ENCODE measurements around the gene LMO1. TPM values are rescaled to one million over a fixed set of nuclear protein-coding genes. Genes with fewer than 3 reads are reported as not detected.

LMO1 gene
- total and polyA plus RNA-seq, 9 of the 15 experiments (the other 6 are each of a cell fraction or from before 2014, with no cell fraction given), result not detected

DNA sequence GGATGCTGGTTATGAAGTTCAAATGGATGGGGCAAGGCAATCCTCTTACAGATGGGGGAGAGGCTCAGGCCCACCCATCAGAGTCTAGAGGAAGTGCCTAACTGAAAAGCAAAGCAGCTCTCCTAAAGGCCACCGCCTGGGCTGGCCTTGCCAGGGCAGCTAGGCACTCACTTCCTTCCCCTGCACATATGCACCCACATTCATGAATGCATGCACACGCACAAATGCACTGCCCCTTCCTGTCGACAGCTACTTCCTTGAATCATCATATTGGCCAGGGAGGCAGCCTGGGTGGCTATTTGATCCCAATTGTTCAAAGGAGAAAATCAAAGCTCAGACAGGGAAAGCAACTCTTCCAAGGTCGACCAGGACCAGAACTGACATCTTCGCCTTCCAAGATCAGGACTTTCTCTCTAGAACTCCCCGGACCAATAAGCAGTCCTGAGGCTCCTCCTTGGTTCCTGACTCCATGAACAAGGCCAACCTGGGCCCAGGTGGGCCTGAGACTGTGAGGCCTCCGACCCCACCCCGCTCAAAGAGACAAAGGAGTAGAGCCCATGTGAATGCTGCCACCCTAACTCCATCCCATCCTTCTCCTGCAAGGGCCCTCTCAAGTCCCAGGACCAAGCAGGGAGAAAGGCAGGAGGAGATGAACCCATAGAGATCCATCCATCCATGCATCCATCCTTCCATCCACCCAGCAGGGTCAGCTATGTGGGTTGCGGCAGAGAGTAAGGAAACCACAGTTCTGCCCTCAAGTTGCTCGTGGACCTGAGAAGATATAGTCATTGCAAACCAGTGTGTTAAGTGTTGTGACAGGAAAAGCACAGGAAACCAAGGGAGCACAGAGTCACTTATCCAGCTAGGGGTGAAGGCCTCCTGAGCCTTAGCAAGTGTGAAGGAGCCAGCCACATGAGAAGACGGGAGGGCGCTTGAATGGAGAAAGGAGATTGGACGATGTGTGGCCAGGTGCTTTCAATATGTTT is 35.4 kb upstream of the LMO1 start:
- intact Hi-C loops (cut with micrococcal nuclease) (no loop called here), in situ Hi-C loops (cut with MboI) (no loop called here)
- Histone ChIP-seq H2AFZ (ENCODE audit: low read depth, low read length) (no peak overlapping the region), H3K27ac (ENCODE audit: extremely low read depth, low read depth, low read length) (no peak overlapping the region), H3K27me3 (ENCODE audit: control insufficient read depth in 2 of 2, insufficient read depth in 2 of 2, low read length in 2 of 2) (peaks cover 3 to 45% of the 10 kb centered on the region in 2 experiments; a peak in 3 of 5 replicates), H3K79me2 (ENCODE audit: control insufficient read depth, insufficient read depth, low read length) (no peaks in the 10 kb centered on the region), H3K9me3 (replicated peaks; ENCODE audit: control insufficient read depth, insufficient read depth, low read depth, low read length) (no peaks in the 10 kb centered on the region), H3K4me1 (replicated peaks in 1 of 2; ENCODE audit: control insufficient read depth in 2 of 2, insufficient read depth in 2 of 2, low read length in 2 of 2) (no peaks in the 10 kb centered on the region), H3K9ac (ENCODE audit: insufficient read depth in 1 of 2, low read depth in 2 of 2, low read length in 2 of 2) (no peak overlapping the region), H3K36me3 (ENCODE audit: control insufficient read depth, insufficient read depth, low read length) (no peaks in the 10 kb centered on the region), H3K4me3 (no peak overlapping the region), H3K9me1 (ENCODE audit: control insufficient read depth, insufficient read depth, low read length) (no peaks in the 10 kb centered on the region), H4K20me1 (replicated peaks; ENCODE audit: control insufficient read depth, insufficient read depth, low read length) (no peaks in the 10 kb centered on the region), H3K4me2 (ENCODE audit: insufficient read depth, low read length) (no peak overlapping the region)
- no TSS peak for BruUV-seq (replicated peaks)
- ATAC-seq, result no peak
- DNase-seq (ENCODE audit: extremely low read depth in 1 of 4, low spot score in 3 of 4), result no peak
- WGBS (ENCODE audit: insufficient coverage, low coverage, missing lambda C conversion rate), result 1% methylated on average over 13 of the region's 13 CpGs
- ChIA-PET CTCF (ENCODE audit: low intra/inter-chr PET ratio) (no interaction called here), POLR2A (interaction anchor here (0.6 kb wide), 1 partner anchor 44 kb away, joined by 3 read pairs; no protein-coding TSS in a partner anchor)
- no peak for TF ChIP-seq DLX4 (CRISPR knock-in tag; IDR thresholded peaks at IDR 0.05)
- TF ChIP-seq CTCF (IDR thresholded peaks at IDR 0.05 in 2 of 3, conservative IDR thresholded peaks at IDR 0.05 in 1 of 3; ENCODE audit: insufficient read depth in 2 of 3, low read depth in 1 of 3, low read length in 3 of 3), result no peak
- no peak for TF ChIP-seq ZNF77 (CRISPR knock-in tag; IDR thresholded peaks at IDR 0.05)
- no peak for TF ChIP-seq MAFF (IDR thresholded peaks at IDR 0.05; ENCODE audit: low read length)
- FAIRE-seq, result no peak
